Activated T-helper 1 cell treated with Interleukin-2 at 50 U/mL for 16 hours (primary cell): Measurements from ENCODE around the gene TLR10.
"Not testable (repeated sequence)": the region's sequence is repeated elsewhere in the genome, so short reads cannot be mapped to it uniquely, and the experiment has no call there.

ENCODE experiments used
- DNase-seq: peaks from one replicate; pipeline ENCODE4 v3.0.0-alpha.2; 2020; ENCODE audit warnings: low read depth

Gene TLR10

GRCh38 chr4:38800961-38801450 is 18.2 kb upstream of the TLR10 start:
- DNase-seq, result no peak

- DNase-seq, result no peak
These were observed 17.6 kb upstream of the TLR10 start for GRCh38 chr4:38800366-38800765.

GRCh38 chr4:38795087-38795486 is 12.3 kb upstream of the TLR10 start:
- no peak for DNase-seq

GRCh38 chr4:38794051-38794450 is 11.3 kb upstream of the TLR10 start:
- DNase-seq, result no peak

- DNase-seq, result no peak
These were observed 8.2 kb upstream of the TLR10 start for GRCh38 chr4:38791010-38791409.

GRCh38 chr4:38788317-38788716 is 5.5 kb upstream of the TLR10 start:
- no peak for DNase-seq

GRCh38 chr4:38787693-38788092 is 4.9 kb upstream of the TLR10 start:
- DNase-seq, result no peak

- DNase-seq, result no peak
These were observed 3.2 kb upstream of the TLR10 start for GRCh38 chr4:38785901-38786402.

GRCh38 chr4:38785041-38785790 is 2.4 kb upstream of the TLR10 start:
- DNase-seq, result no peak

- DNase-seq, result no peak
These were observed 1.4 kb upstream of the TLR10 start for GRCh38 chr4:38784141-38784540.

GRCh38 chr4:38783109-38783460 is 295 bp upstream of the TLR10 start:
- no peak for DNase-seq

- DNase-seq, result no peak
These were observed 932 bp downstream of the TLR10 start for GRCh38 chr4:38781854-38782261.

GRCh38 chr4:38780833-38781484 is 1.8 kb downstream of the TLR10 start:
- no peak for DNase-seq

GRCh38 chr4:38779790-38780189 is 3.0 kb downstream of the TLR10 start:
- DNase-seq, result no peak

GRCh38 chr4:38777925-38778324 is 4.9 kb downstream of the TLR10 start:
- DNase-seq, result not testable (repeated sequence)

- DNase-seq, result no peak
These were observed 7.5 kb downstream of the TLR10 start for GRCh38 chr4:38775326-38775725.

GRCh38 chr4:38774181-38774955 is 8.4 kb downstream of the TLR10 start:
- no peak for DNase-seq

- DNase-seq, result not testable (repeated sequence)
These were observed 12.5 kb downstream of the TLR10 start for GRCh38 chr4:38770281-38770680.

- no peak for DNase-seq
These were observed 12.9 kb downstream of the TLR10 start for GRCh38 chr4:38769857-38770256.

GRCh38 chr4:38769441-38769840 is 13.3 kb downstream of the TLR10 start:
- DNase-seq, result no peak

- no peak for DNase-seq
These were observed 13.8 kb downstream of the TLR10 start for GRCh38 chr4:38768968-38769394.

GRCh38 chr4:38766940-38767339 is 15.8 kb downstream of the TLR10 start:
- not testable (repeated sequence) for DNase-seq

GRCh38 chr4:38765382-38765781 is 17.4 kb downstream of the TLR10 start:
- no peak for DNase-seq
